GM18511 (cell line): ENCODE measurements around the gene EGF.
"Not testable (repeated sequence)": the region's sequence is repeated elsewhere in the genome, so short reads cannot be mapped to it uniquely, and the experiment has no call there.

Experiments
- ATAC-seq: cut with Tn5 transposase; IDR thresholded peaks from one replicate; pipeline ENCODE4 v1.9.1; 2021; ENCODE audit warnings: mild to moderate bottlenecking, moderate library complexity; ENCODE audit not compliant: unreplicated experiment

The EGF gene

GRCh38 chr4:110022457-110022856 is 109.8 kb downstream of the EGF start:
- no peak for ATAC-seq

- ATAC-seq = no peak
Measured at GRCh38 chr4:110025056-110025455, 112.4 kb downstream of the EGF start.

GRCh38 chr4:110025718-110026117 is 113.0 kb downstream of the EGF start:
- no peak for ATAC-seq

GRCh38 chr4:110032603-110033002 is 119.9 kb downstream of the EGF start:
- ATAC-seq = no peak

GRCh38 chr4:110033355-110034025 is 120.8 kb downstream of the EGF start:
- ATAC-seq = peak; percentile 5

GRCh38 chr4:110034026-110034393 is 121.3 kb downstream of the EGF start:
- ATAC-seq = peak; percentile 98

- not testable (repeated sequence) for ATAC-seq
Measured at GRCh38 chr4:110039164-110039563, 126.5 kb downstream of the EGF start.

GRCh38 chr4:110041735-110042134 is 129.1 kb downstream of the EGF start:
- no peak for ATAC-seq

- no peak for ATAC-seq
Measured at GRCh38 chr4:110042545-110043517, 130.1 kb downstream of the EGF start.

- ATAC-seq = no peak
Measured at GRCh38 chr4:110046588-110047049, 133.9 kb downstream of the EGF start.

- no peak for ATAC-seq
Measured at GRCh38 chr4:110049951-110050925, 137.6 kb downstream of the EGF start.

GRCh38 chr4:110055158-110055768 is 142.6 kb downstream of the EGF start:
- ATAC-seq = peak; percentile 65

- no peak for ATAC-seq
Measured at GRCh38 chr4:110058677-110059076, 146.0 kb downstream of the EGF start.

- peak; percentile 86 for ATAC-seq
Measured at GRCh38 chr4:110059556-110060191, 147.0 kb downstream of the EGF start.

GRCh38 chr4:110061076-110061475 is 148.4 kb downstream of the EGF start:
- ATAC-seq = no peak
